Prostate gland (tissue), 2 donors: Measurements from ENCODE around the gene FOXP1.

Experiments used
- POLR2A ChIP-seq: fragments of 450-650 bp; IDR thresholded peaks from one replicate; pipeline ENCODE4 v1.6.1; 2016; ENCODE audit warnings: antibody characterized with exemption, mild to moderate bottlenecking
- POLR2AphosphoS5 ChIP-seq: sonication (generic); formaldehyde crosslinking; IDR thresholded peaks from one replicate; pipeline ENCODE4 v1.6.1; 2017; ENCODE audit warnings: antibody characterized with exemption
- TF ChIP-seq, protein P1 (sequence below), 4 experiments: fragments of 200-600 bp in 2 of 4; fragments of 450-650 bp in 2 of 4; sonication (generic) in 2 of 4; IDR thresholded peaks; 1 replicate in 3 of 4; 2 replicates in 1 of 4; pipeline ENCODE4 v1.5.1; 2016 to 2019; ENCODE audit warnings: antibody characterized with exemption in 4 of 4, mild to moderate bottlenecking in 2 of 4, moderate library complexity in 2 of 4

DNA sequence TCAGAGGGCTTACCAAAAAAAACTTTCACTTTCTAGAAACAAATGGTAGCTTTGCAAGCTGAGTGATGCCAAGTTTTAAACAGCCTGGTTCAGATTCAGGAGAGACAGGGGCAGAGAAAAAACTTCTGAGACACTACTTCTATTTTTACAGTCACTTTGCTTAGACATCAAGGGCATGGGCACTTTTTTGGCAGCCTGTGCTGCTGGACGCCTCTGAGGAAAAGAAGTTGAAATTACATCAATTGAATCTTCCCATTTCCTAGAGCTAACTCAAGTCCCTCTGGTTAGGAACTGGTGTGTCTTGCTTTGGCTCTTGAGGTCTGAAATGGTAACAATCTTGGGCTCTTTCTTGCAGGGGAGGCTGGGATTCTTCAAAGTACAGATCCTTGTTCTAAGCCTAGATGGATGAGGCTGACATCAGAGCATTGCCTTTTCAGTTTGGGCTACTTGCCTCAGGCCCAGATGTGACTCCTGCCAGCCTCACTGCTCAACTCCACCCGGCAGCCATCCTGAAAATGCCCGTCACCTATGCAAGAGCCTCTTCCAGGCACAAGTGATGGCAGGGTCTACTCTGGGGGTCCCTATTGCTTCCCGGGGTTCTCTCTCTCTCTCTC, 357.5 kb downstream of the FOXP1 start:
- no peak for TF ChIP-seq POLR2AphosphoS5
- TF ChIP-seq, protein P1, sequence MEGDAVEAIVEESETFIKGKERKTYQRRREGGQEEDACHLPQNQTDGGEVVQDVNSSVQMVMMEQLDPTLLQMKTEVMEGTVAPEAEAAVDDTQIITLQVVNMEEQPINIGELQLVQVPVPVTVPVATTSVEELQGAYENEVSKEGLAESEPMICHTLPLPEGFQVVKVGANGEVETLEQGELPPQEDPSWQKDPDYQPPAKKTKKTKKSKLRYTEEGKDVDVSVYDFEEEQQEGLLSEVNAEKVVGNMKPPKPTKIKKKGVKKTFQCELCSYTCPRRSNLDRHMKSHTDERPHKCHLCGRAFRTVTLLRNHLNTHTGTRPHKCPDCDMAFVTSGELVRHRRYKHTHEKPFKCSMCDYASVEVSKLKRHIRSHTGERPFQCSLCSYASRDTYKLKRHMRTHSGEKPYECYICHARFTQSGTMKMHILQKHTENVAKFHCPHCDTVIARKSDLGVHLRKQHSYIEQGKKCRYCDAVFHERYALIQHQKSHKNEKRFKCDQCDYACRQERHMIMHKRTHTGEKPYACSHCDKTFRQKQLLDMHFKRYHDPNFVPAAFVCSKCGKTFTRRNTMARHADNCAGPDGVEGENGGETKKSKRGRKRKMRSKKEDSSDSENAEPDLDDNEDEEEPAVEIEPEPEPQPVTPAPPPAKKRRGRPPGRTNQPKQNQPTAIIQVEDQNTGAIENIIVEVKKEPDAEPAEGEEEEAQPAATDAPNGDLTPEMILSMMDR (IDR thresholded peaks at IDR 0.05): no peak
- no peak for TF ChIP-seq POLR2A
